Esophagus muscularis mucosa (tissue), 4 donors: ENCODE measurements around the gene SDF2L1. TPM values are rescaled to one million over a fixed set of nuclear protein-coding genes. Genes with fewer than 3 reads are reported as not detected.
"Not testable (repeated sequence)": the region's sequence is repeated elsewhere in the genome, so short reads cannot be mapped to it uniquely, and the experiment has no call there.

ENCODE experiments used
- DNase-seq: peaks from one replicate; pipeline ENCODE4 v3.0.0-alpha.2; 2017; ENCODE audit errors: extremely low spot score
- H3K27ac ChIP-seq, 4 donors: fragments of 200-600 bp; sonication (generic); replicated peaks in 1 of 4; 1 replicate in 3 of 4; 2 replicates in 1 of 4; pipeline ENCODE4 v1.5.1; 2016 to 2019; ENCODE audit warnings: mild to moderate bottlenecking in 1 of 4
- H3K27me3 ChIP-seq, 4 donors: fragments of 200-600 bp; sonication (generic); one replicate each; pipeline versions ENCODE4 v1.5.1 to v1.6.0; 2016 to 2019
- H3K36me3 ChIP-seq, 4 donors: fragments of 200-600 bp; sonication (generic); one replicate each; pipeline ENCODE4 v1.5.1; 2016 to 2019
- H3K4me1 ChIP-seq, 4 donors: fragments of 200-600 bp; sonication (generic); one replicate each; pipeline ENCODE4 v1.5.1; 2016 to 2019
- H3K4me3 ChIP-seq, 4 donors: fragments of 200-600 bp; sonication (generic); 1 replicate in 2 of 4; 2 replicates in 2 of 4; pipeline ENCODE4 v1.5.1; 2016 to 2019; ENCODE audit warnings: mild to moderate bottlenecking in 4 of 4, moderate library complexity in 1 of 4
- H3K9me3 ChIP-seq, 4 donors: fragments of 200-600 bp; sonication (generic); 1 replicate in 3 of 4; 2 replicates in 1 of 4; pipeline ENCODE4 v1.5.1; 2016 to 2019
- EP300 ChIP-seq: sonication (generic); formaldehyde crosslinking; IDR thresholded peaks from one replicate; pipeline ENCODE4 v1.6.1; 2017; ENCODE audit warnings: antibody characterized with exemption
- POLR2A ChIP-seq: fragments of 450-650 bp; IDR thresholded peaks from one replicate; pipeline ENCODE4 v1.6.1; 2017; ENCODE audit warnings: antibody characterized with exemption, moderate library complexity, mild to moderate bottlenecking, low read depth
- POLR2AphosphoS5 ChIP-seq, 2 donors: sonication (generic); formaldehyde crosslinking; IDR thresholded peaks; one replicate each; pipeline ENCODE4 v1.6.1; 2017; ENCODE audit warnings: antibody characterized with exemption in 2 of 2
- WGBS: methylation state at CpG from one replicate; pipeline ENCODE4 v1.1.5; 2018; 5-methylcytosine and 5-hydroxymethylcytosine counted together
- intact Hi-C: fragments of 100-400 bp; cut with DNase I; formaldehyde crosslinking; loops from one replicate; pipeline ENCODE4 v1.15.1; 2023
- total RNA-seq, 4 donors: library from RNA; depleted of rRNA; stranded (reverse); fragments of >200 nt; gene quantifications; one replicate each; pipeline versions ENCODE4 v1.1.0 to v1.2.1, GENCODE V29; 2016
- TF ChIP-seq, protein P1 (sequence below), 3 experiments: fragments of 200-600 bp in 2 of 3; fragments of 450-650 bp in 1 of 3; sonication (generic) in 2 of 3; IDR thresholded peaks; one replicate each; pipeline ENCODE4 v1.5.1; 2017 to 2019; ENCODE audit warnings: antibody characterized with exemption in 3 of 3, mild to moderate bottlenecking in 2 of 3, moderate library complexity in 1 of 3

SDF2L1 gene
- total RNA-seq, 4 donors from 2014 or later: 22.4 to 40.8 (median 29.3) TPM

DNA sequence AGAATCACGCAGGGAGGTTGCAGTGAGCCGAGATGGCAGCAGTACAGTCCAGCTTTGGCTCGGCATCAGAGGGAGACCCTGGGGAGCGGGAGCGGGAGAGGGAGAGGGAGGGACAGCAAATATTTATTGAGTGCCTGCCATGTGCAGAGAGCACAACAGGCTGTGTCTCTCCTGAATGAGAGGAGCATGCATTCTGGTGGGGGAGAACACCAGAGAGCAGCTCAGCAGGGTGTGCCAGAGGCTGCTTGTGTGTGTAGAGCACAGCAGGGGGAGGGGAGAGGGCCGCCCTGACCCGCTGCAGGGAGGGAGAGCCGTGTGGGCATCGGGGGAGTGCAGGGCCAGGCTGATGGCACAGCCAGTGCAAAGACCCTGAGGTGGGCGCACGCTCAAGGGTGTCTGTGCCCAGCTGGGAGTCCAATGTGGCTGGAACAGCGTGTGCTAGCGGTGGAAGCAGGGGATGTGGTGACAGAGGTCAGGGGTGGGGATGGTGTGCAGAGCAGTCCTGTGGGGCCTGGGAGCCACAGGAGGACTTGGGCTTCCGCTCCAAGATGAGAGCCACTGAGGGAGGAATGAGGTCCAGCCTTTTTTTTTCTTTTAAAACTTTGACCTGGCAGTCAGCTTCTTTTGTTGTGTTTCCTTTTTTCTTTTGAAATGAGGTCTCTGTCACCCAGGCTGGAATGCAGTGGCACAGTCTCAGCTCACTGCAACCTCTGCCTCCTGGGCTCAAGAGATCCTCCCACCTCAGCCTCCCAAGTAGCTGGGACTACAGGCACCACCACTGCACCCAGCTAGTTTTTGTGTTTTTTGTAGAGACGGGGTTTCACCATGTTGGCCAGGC, 35.7 kb downstream of the SDF2L1 start:
- 93% methylated on average over 15 of the region's 15 CpGs for WGBS

DNA sequence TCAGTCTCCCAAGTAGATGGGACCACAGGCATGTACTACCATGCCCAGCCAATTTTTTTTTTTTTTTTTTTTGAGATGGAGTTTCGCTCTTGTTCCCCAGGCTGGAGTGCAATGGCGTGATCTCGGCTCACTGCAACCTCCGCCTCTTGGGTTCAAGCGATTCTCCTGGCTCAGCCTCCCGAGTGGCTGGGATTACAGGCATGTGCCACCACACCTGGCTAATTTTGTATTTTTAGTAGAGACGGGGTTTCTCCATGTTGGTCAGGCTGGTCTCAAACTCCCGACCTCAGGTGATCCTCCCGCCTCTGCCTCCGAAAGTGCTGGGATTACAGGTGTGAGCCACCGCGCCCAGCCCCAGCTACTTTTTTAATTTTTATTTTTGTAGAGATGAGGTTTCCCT, 36.7 kb downstream of the SDF2L1 start:
- H3K27me3 ChIP-seq, H3K4me3 ChIP-seq, DNase-seq, H3K4me1 ChIP-seq, H3K27ac ChIP-seq, H3K9me3 ChIP-seq, intact Hi-C loops: not testable (repeated sequence)
- WGBS: 95% methylated on average over 12 of the region's 12 CpGs
- H3K36me3 ChIP-seq: peaks cover 40 to 83% (median 62%) of the 10 kb centered on the region in 4 donors

More for the DNA sequence above, 35.7 kb downstream of the SDF2L1 start:
- Histone ChIP-seq H3K27ac (no peak overlapping the region), H3K36me3 (peaks cover 34 to 83% (median 62%) of the 10 kb centered on the region in 4 donors), H3K4me3 (no peak overlapping the region), H3K9me3 (no peaks in the 10 kb centered on the region), H3K4me1 (no peaks in the 10 kb centered on the region), H3K27me3 (no peaks in the 10 kb centered on the region)
- TF ChIP-seq, protein P1, sequence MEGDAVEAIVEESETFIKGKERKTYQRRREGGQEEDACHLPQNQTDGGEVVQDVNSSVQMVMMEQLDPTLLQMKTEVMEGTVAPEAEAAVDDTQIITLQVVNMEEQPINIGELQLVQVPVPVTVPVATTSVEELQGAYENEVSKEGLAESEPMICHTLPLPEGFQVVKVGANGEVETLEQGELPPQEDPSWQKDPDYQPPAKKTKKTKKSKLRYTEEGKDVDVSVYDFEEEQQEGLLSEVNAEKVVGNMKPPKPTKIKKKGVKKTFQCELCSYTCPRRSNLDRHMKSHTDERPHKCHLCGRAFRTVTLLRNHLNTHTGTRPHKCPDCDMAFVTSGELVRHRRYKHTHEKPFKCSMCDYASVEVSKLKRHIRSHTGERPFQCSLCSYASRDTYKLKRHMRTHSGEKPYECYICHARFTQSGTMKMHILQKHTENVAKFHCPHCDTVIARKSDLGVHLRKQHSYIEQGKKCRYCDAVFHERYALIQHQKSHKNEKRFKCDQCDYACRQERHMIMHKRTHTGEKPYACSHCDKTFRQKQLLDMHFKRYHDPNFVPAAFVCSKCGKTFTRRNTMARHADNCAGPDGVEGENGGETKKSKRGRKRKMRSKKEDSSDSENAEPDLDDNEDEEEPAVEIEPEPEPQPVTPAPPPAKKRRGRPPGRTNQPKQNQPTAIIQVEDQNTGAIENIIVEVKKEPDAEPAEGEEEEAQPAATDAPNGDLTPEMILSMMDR (IDR thresholded peaks at IDR 0.05): no peak
- TF ChIP-seq EP300: no peak
- TF ChIP-seq POLR2A: no peak
- no peak for TF ChIP-seq POLR2AphosphoS5 (IDR thresholded peaks at IDR 0.05)
- intact Hi-C loops: no loop called here
- DNase-seq: no peak

DNA sequence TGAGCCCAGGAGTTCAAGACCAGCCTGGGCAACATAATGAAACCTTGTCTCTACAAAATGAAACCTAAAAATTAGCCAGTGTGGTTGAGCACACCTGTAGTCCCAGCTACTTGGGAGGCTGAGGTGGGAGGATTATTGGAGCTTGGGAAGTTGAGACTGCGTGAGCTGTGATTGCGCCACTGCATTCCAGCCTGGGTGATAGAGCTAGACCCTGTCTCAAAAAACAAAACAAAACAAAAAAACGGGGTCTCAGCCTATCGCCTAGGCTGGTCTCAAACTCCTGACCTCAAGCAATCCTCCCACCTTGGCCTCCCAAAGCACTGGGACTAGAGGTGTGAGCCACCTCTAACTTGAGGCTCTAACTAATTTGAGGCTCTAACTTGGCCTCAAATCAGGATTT, 37.3 kb downstream of the SDF2L1 start:
- H3K4me1 ChIP-seq: no peaks in the 10 kb centered on the region
- intact Hi-C loops: no loop called here
- no peaks in the 10 kb centered on the region for H3K27me3 ChIP-seq
- DNase-seq: no peak
- H3K27ac ChIP-seq: no peak overlapping the region
- H3K4me3 ChIP-seq: no peak overlapping the region
- H3K9me3 ChIP-seq: no peaks in the 10 kb centered on the region
- 97% methylated on average over 4 of the region's 4 CpGs for WGBS
- peaks cover 40 to 82% (median 61%) of the 10 kb centered on the region in 4 donors for H3K36me3 ChIP-seq
- TF ChIP-seq EP300: no peak
- TF ChIP-seq POLR2AphosphoS5 (IDR thresholded peaks at IDR 0.05): no peak
- no peak for TF ChIP-seq POLR2A
- TF ChIP-seq, protein P1 (IDR thresholded peaks at IDR 0.05): no peak

DNA sequence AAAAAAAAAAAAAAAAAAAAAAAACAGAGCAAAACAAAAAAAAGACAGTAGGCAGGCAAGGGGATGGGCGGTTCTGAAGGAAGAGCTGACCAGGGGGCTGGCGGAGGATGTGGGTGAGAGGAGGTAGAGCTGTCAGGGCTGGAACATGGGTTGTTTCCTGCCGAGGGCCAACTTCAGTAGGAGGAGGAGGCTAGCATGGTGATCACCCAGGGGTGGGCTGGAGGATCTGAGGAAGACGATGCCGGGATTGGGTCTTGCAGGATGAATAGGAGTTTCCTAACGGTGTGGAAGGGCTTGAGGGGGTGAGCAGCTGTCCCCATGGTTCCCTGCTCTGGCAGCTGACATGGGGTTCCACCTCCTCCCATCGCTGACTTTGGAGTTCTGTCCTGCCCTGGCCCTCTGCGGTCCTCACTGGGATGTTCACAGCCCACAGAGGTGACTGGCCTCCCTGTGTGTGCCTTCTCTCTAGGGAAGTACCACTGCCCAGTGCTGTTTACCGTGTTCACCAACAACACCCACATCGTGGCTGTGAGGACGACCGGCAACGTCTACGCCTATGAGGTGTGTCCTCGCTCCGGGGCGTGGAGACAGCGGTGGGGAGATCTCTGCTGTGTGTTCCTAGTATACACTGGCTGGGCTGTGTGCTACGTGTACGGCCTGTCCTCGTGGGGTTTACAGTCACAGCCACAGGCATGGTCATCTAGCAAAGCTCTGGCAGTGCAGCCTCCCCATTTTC, 38.9 kb downstream of the SDF2L1 start:
- no peak for DNase-seq
- Histone ChIP-seq H3K9me3 (no peaks in the 10 kb centered on the region), H3K36me3 (peaks cover 36 to 82% (median 61%) of the 10 kb centered on the region in 4 donors), H3K27ac (no peak overlapping the region), H3K4me1 (no peaks in the 10 kb centered on the region), H3K27me3 (no peaks in the 10 kb centered on the region), H3K4me3 (no peak overlapping the region)
- 95% methylated on average over 13 of the region's 21 CpGs for WGBS
- TF ChIP-seq EP300: no peak
- TF ChIP-seq POLR2AphosphoS5 (IDR thresholded peaks at IDR 0.05): no peak
- TF ChIP-seq, protein P1 (IDR thresholded peaks at IDR 0.05): no peak
- no peak for TF ChIP-seq POLR2A
- intact Hi-C loops: no loop called here

DNA sequence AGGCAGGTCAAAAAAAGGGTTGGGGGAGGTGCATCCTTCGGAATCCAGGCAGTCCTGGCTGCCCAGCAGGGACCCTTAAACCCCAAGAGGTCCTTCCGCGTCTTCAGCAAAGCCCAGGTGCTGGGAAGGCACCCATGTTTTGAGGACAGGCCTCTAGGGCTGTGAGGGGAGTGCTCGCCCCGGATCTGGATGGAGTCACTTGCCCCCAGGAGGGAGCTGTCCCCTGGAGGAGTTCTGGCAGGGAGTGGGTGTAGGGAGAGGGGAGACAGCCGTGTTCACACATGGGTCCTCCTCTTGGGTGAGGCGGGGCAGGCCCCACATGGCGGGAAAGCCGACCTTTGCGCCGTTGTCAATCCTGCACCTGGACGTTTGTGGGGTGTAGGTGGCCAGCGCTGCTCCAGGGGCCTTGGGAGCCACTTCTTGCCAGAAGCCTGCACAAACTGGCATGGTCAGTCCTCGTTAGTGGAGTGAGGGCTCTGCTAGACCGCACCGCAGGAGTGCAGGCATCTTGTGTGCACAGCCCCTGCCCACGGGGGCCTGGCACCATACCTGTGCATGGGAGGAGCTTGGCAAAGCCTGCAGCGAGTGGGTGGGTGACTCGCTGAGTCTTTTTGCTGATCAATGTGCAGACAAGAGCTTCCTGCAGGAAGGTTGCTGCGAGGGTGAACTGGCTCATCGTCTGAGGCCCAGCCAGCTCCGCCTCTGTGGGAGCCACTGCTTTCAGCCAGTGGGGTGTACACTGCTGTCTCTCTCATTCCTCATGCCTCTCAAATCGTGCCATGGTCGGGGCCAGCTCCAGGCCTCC, 39.7 kb downstream of the SDF2L1 start:
- H3K4me3 ChIP-seq: no peak overlapping the region
- 87% methylated on average over 9 of the region's 24 CpGs for WGBS
- no peaks in the 10 kb centered on the region for H3K27me3 ChIP-seq
- H3K4me1 ChIP-seq: no peaks in the 10 kb centered on the region
- no peak overlapping the region for H3K27ac ChIP-seq
- peaks cover 39 to 85% (median 67%) of the 10 kb centered on the region in 4 donors for H3K36me3 ChIP-seq
- H3K9me3 ChIP-seq: no peaks in the 10 kb centered on the region
- no peak for DNase-seq
- intact Hi-C loops: no loop called here
- TF ChIP-seq POLR2A (no peak), EP300 (no peak), POLR2AphosphoS5 (IDR thresholded peaks at IDR 0.05) (no peak)
- TF ChIP-seq, protein P1 (IDR thresholded peaks at IDR 0.05): no peak
